Testis (tissue), 3 donors: ENCODE results near the gene MYOM3. TPM values are rescaled to one million over a fixed set of nuclear protein-coding genes. Genes with fewer than 3 reads are reported as not detected.
"Not testable (repeated sequence)": the region's sequence is repeated elsewhere in the genome, so short reads cannot be mapped to it uniquely, and the experiment has no call there.

Experiments
- DNase-seq: peaks from one replicate; pipeline ENCODE4 v3.0.0-alpha.2; 2019
- H3K27ac ChIP-seq, 2 donors: fragments of 200-600 bp; sonication (generic); one replicate each; pipeline ENCODE4 v1.5.1; 2019
- H3K27me3 ChIP-seq: fragments of 200-600 bp; sonication (generic); one replicate; pipeline ENCODE4 v1.5.1; 2019
- H3K36me3 ChIP-seq: fragments of 200-600 bp; sonication (generic); one replicate; pipeline ENCODE4 v1.5.1; 2017; ENCODE audit warnings: low read depth; ENCODE audit errors: missing control alignments
- H3K4me1 ChIP-seq: fragments of 200-600 bp; sonication (generic); one replicate; pipeline ENCODE4 v1.5.1; 2019
- H3K4me3 ChIP-seq, 2 donors: fragments of 200-600 bp; sonication (generic); one replicate each; pipeline ENCODE4 v1.5.1; 2017 to 2019
- H3K9me3 ChIP-seq: fragments of 200-600 bp; sonication (generic); one replicate; pipeline ENCODE4 v1.5.1; 2017
- CTCF ChIP-seq, 3 experiments: fragments of 450-650 bp in 2 of 3; fragments of 200-600 bp in 1 of 3; sonication (generic) in 1 of 3; IDR thresholded peaks; one replicate each; pipeline ENCODE4 v1.5.1; 2016 to 2019; ENCODE audit warnings: antibody characterized with exemption in 3 of 3, mild to moderate bottlenecking in 2 of 3, moderate library complexity in 1 of 3
- POLR2A ChIP-seq: fragments of 450-650 bp; IDR thresholded peaks from one replicate; pipeline ENCODE4 v1.6.1; 2017; ENCODE audit warnings: antibody characterized with exemption, mild to moderate bottlenecking, moderate library complexity
- WGBS, 2 donors: methylation state at CpG; one replicate each; pipeline ENCODE4 v1.1.5; 2018; 5-methylcytosine and 5-hydroxymethylcytosine counted together
- intact Hi-C: fragments of 100-400 bp; cut with DNase I; formaldehyde crosslinking; loops from one replicate; pipeline ENCODE4 v1.15.1; 2023; ENCODE audit warnings: low total_unique reads
- polyA plus RNA-seq: library from polyadenylated mRNA; stranded (reverse); fragments of 350-450 nt; fragmentation: Illumina TruSeq; extraction: RNeasy Lipid Tissue Mini Kit (QIAGEN cat#74804); gene quantifications from one replicate; pipeline ENCODE4 v1.2.3, GENCODE V29; 2014; ENCODE audit warnings: low read depth, low replicate concordance; ENCODE audit not compliant: insufficient read depth
- total RNA-seq, 2 donors: library from RNA; depleted of rRNA; stranded (reverse); fragments of >200 nt; gene quantifications; one replicate each; pipeline ENCODE4 v1.2.3, GENCODE V29; 2016

The MYOM3 gene
- total and polyA plus RNA-seq, 3 donors from 2014 or later, result 22.4 to 39.5 (median 26.8) TPM

DNA sequence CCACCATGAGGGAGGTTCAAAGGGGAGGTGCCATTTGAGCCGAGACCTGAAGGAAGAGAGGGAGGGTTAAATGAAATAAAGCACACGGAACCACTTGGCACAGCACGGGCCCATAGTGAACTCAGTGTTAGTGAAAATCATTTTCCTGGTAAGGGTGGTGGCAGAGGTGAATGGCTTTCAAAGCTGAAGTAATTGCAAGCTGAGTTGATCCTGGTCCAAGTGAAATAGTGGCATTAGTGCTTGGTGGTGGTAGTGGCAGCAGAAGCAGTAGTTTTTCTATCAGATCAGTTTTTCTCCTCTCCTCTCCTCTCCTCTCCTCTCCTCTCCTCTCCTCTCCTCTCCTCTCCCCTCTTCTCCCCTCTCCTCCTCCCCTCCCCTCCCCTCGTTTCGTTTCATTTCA lies 101.3 kb downstream of the MYOM3 start:
- Histone ChIP-seq H3K4me3 (no peak overlapping the region), H3K27ac (no peak overlapping the region), H3K4me1 (no peaks in the 10 kb centered on the region), H3K9me3 (no peaks in the 10 kb centered on the region), H3K27me3 (no peaks in the 10 kb centered on the region), H3K36me3 (no peaks in the 10 kb centered on the region)
- WGBS, 2 donors, result 69 to 81% methylated on average over 3 to 4 of the region's 5 CpGs
- no peak for DNase-seq
- intact Hi-C loops, result no loop called here
- TF ChIP-seq POLR2A (no peak), CTCF (IDR thresholded peaks at IDR 0.05) (no peak)

- Histone ChIP-seq H3K27me3 (no peaks in the 10 kb centered on the region), H3K36me3 (no peaks in the 10 kb centered on the region), H3K4me3 (no peak overlapping the region), H3K9me3 (no peaks in the 10 kb centered on the region), H3K27ac (no peak overlapping the region), H3K4me1 (no peaks in the 10 kb centered on the region)
- DNase-seq, result no peak
- 78 to 86% methylated on average over 1 of the region's 1 CpG for WGBS, 2 donors
- no peak for TF ChIP-seq POLR2A
- no peak for TF ChIP-seq CTCF (IDR thresholded peaks at IDR 0.05)
- intact Hi-C loops, result no loop called here
Observed at GRCh38 chr1:24009406-24009805, 102.5 kb downstream of the MYOM3 start.

GRCh38 chr1:24008574-24009184 lies 103.3 kb downstream of the MYOM3 start:
- 38 to 58% methylated on average over 3 of the region's 3 CpGs for WGBS, 2 donors
- H3K36me3 ChIP-seq, DNase-seq, H3K27ac ChIP-seq, H3K9me3 ChIP-seq, H3K4me3 ChIP-seq, intact Hi-C loops, H3K4me1 ChIP-seq, H3K27me3 ChIP-seq: not testable (repeated sequence)

- intact Hi-C loops, result no loop called here
- no peaks in the 10 kb centered on the region for H3K4me1 ChIP-seq
- no peaks in the 10 kb centered on the region for H3K9me3 ChIP-seq
- no peaks in the 10 kb centered on the region for H3K36me3 ChIP-seq
- no peak overlapping the region for H3K4me3 ChIP-seq
- H3K27me3 ChIP-seq, result no peaks in the 10 kb centered on the region
- no peak overlapping the region for H3K27ac ChIP-seq
- DNase-seq, result no peak
- no peak for TF ChIP-seq CTCF (IDR thresholded peaks at IDR 0.05)
- no peak for TF ChIP-seq POLR2A
Observed at GRCh38 chr1:24007079-24007478, 104.9 kb downstream of the MYOM3 start.

Other genes with a start within 250 kb of the MYOM3 start
- gene FUCA1, start 243.8 kb downstream of the MYOM3 start, total RNA-seq, result 10 to 100 TPM; 34.0 to 41.2 TPM
- gene FUCA1, start 243.8 kb downstream of the MYOM3 start, polyA plus RNA-seq, result 68.8 TPM
- gene CNR2, start 198.8 kb downstream of the MYOM3 start, total RNA-seq, result under 1 TPM; 0.06 to 0.08 TPM
- gene CNR2, start 198.8 kb downstream of the MYOM3 start, polyA plus RNA-seq, result 0.20 TPM
- 10 to 100 TPM; 61.5 to 68.1 TPM for gene PNRC2, start 152.3 kb downstream of the MYOM3 start, total RNA-seq
- gene PNRC2, start 152.3 kb downstream of the MYOM3 start, polyA plus RNA-seq, result 57.7 TPM
- 100 to 1,000 TPM; 124 to 141 TPM for gene SRSF10, start 131.8 kb downstream of the MYOM3 start, total RNA-seq
- gene SRSF10, start 131.8 kb downstream of the MYOM3 start, polyA plus RNA-seq, result 113 TPM
- under 1 TPM; 0.31 to 0.93 TPM for gene IL22RA1, start 31.0 kb upstream of the MYOM3 start, total RNA-seq
- gene IL22RA1, start 31.0 kb upstream of the MYOM3 start, polyA plus RNA-seq, result 0.95 TPM
- 1 to 10 TPM in 1 of 2 donors, under 1 TPM in 1; 0.63 to 1.6 TPM for gene IFNLR1, start 75.2 kb upstream of the MYOM3 start, total RNA-seq
- gene IFNLR1, start 75.2 kb upstream of the MYOM3 start, polyA plus RNA-seq, result 1.5 TPM
- gene GRHL3, start 207.2 kb upstream of the MYOM3 start, total RNA-seq, result 1 to 10 TPM; 2.7 to 3.2 TPM
- 9.5 TPM for gene GRHL3, start 207.2 kb upstream of the MYOM3 start, polyA plus RNA-seq